Measurements from ENCODE around the gene ATP6V1B1. TPM values are rescaled to one million over a fixed set of nuclear protein-coding genes. Genes with fewer than 3 reads are reported as not detected.

Gene ATP6V1B1
- total RNA-seq, 4 donors from 2014 or later: 1.2 to 2.5 TPM; not detected in 2

GRCh38 chr2:70921839-70922234 lies 13.9 kb upstream of the ATP6V1B1 start:
- Histone ChIP-seq H3K36me3 (no peaks in the 10 kb centered on the region), H3K4me3 (no peak overlapping the region), H3K4me1 (no peaks in the 10 kb centered on the region), H3K27ac (no peak overlapping the region), H3K9me3 (peaks cover 0 to 10% (median 0%) of the 10 kb centered on the region in 4 donors), H3K27me3 (peaks cover 0 to 6% of the 10 kb centered on the region in 2 donors)
- DNase-seq (ENCODE audit: low spot score in 2 of 2): no peak
- TF ChIP-seq EP300 (IDR thresholded peaks at IDR 0.05): no peak
- no peak for TF ChIP-seq CTCF (IDR thresholded peaks at IDR 0.05)
- TF ChIP-seq POLR2A (IDR thresholded peaks at IDR 0.05): no peak
- 18 to 40% methylated on average over 2 of the region's 2 CpGs for WGBS, 2 donors

GRCh38 chr2:70922235-70923234 lies 13.2 kb upstream of the ATP6V1B1 start:
- no peaks in the 10 kb centered on the region for H3K4me1 ChIP-seq
- peaks cover 0 to 9% (median 0%) of the 10 kb centered on the region in 4 donors for H3K9me3 ChIP-seq
- H3K4me3 ChIP-seq: no peak overlapping the region
- peak in 1 of 2 donors; percentile 6 for DNase-seq (ENCODE audit: low spot score in 2 of 2)
- WGBS, 2 donors: 66 to 74% methylated on average over 17 to 18 of the region's 18 CpGs
- no peak for TF ChIP-seq POLR2A (IDR thresholded peaks at IDR 0.05)
- no peak for TF ChIP-seq EP300 (IDR thresholded peaks at IDR 0.05)
- TF ChIP-seq CTCF (IDR thresholded peaks at IDR 0.05): no peak
- peaks cover 0 to 6% of the 10 kb centered on the region in 2 donors for H3K27me3 ChIP-seq
- H3K36me3 ChIP-seq: no peaks in the 10 kb centered on the region
- H3K27ac ChIP-seq: no peak overlapping the region

- Histone ChIP-seq H3K36me3 (no peaks in the 10 kb centered on the region), H3K9me3 (no peaks in the 10 kb centered on the region), H3K27ac (no peak overlapping the region), H3K4me3 (no peak overlapping the region), H3K27me3 (no peaks in the 10 kb centered on the region), H3K4me1 (no peaks in the 10 kb centered on the region)
- peak in 1 of 2 donors; percentile 4 for DNase-seq (ENCODE audit: low spot score in 2 of 2)
- 63 to 75% methylated on average over 10 of the region's 10 CpGs for WGBS, 2 donors
- TF ChIP-seq POLR2A (IDR thresholded peaks at IDR 0.05): no peak
- TF ChIP-seq EP300 (IDR thresholded peaks at IDR 0.05): no peak
- no peak for TF ChIP-seq CTCF (IDR thresholded peaks at IDR 0.05)
These were observed 12.2 kb upstream of the ATP6V1B1 start for GRCh38 chr2:70923378-70924015.

GRCh38 chr2:70926042-70926441 lies 9.7 kb upstream of the ATP6V1B1 start:
- Histone ChIP-seq H3K4me3 (no peak overlapping the region), H3K27me3 (no peaks in the 10 kb centered on the region), H3K36me3 (no peaks in the 10 kb centered on the region), H3K4me1 (no peaks in the 10 kb centered on the region), H3K27ac (no peak overlapping the region), H3K9me3 (no peaks in the 10 kb centered on the region)
- WGBS, 2 donors: 71 to 81% methylated on average over 2 of the region's 2 CpGs
- no peak for TF ChIP-seq POLR2A (IDR thresholded peaks at IDR 0.05)
- no peak for TF ChIP-seq EP300 (IDR thresholded peaks at IDR 0.05)
- no peak for TF ChIP-seq CTCF (IDR thresholded peaks at IDR 0.05)
- no peak for DNase-seq (ENCODE audit: low spot score in 2 of 2)

GRCh38 chr2:70927138-70927537 lies 8.6 kb upstream of the ATP6V1B1 start:
- no peaks in the 10 kb centered on the region for H3K9me3 ChIP-seq
- no peaks in the 10 kb centered on the region for H3K4me1 ChIP-seq
- 85 to 92% methylated on average over 3 of the region's 3 CpGs for WGBS, 2 donors
- H3K36me3 ChIP-seq: no peaks in the 10 kb centered on the region
- H3K27ac ChIP-seq: no peak overlapping the region
- DNase-seq (ENCODE audit: low spot score in 2 of 2): no peak
- TF ChIP-seq POLR2A (IDR thresholded peaks at IDR 0.05) (no peak), CTCF (IDR thresholded peaks at IDR 0.05) (no peak), EP300 (IDR thresholded peaks at IDR 0.05) (no peak)
- H3K4me3 ChIP-seq: no peak overlapping the region
- no peaks in the 10 kb centered on the region for H3K27me3 ChIP-seq

Data from tibial nerve (tissue), 4 donors.